GM12892 (cell line): ENCODE measurements around the gene ANK2.

Experiments used
- POLR2AphosphoS5 ChIP-seq: IDR thresholded peaks from 2 replicates; pipeline ENCODE4 v1.6.1; 2011; ENCODE audit warnings: low read depth, low read length, control low read depth
- TAF1 ChIP-seq: IDR thresholded peaks from 2 replicates; pipeline ENCODE4 v1.6.1; 2011; ENCODE audit warnings: low read depth, mild to moderate bottlenecking, control low read depth, low read length, borderline replicate concordance

DNA sequence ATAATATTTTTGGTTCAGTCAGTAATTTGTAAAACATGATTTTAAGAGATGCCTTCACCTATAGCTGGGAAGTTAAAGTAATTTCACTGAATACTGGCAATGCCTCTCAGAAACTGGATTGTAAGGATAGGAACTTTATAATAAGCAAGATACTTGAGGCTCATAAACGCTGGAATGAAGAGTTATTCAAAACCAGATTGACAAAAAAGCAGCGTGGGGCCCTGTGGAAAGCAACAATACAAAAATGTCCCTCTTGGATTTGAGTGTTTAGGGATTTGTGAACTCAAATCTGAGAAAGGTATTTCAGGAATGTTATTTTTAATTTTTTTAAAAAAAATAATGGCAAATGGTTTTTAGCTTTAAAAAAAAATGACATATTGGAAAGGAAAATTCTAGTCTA lies 94.6 kb downstream of the ANK2 start:
- TF ChIP-seq POLR2AphosphoS5 (no peak), TAF1 (no peak)
